Endothelial cell (in vitro differentiated cells): Measurements from ENCODE around the gene LMF1. TPM values are rescaled to one million over a fixed set of nuclear protein-coding genes. Genes with fewer than 3 reads are reported as not detected.
"Not testable (repeated sequence)": the region's sequence is repeated elsewhere in the genome, so short reads cannot be mapped to it uniquely, and the experiment has no call there.

Experiments
- DNase-seq: peaks from one replicate; pipeline ENCODE4 v3.0.0; 2021; ENCODE audit warnings: low spot score
- H3K27ac Mint-ChIP-seq: one replicate; pipeline ENCODE4 v1.8.0; 2021; ENCODE audit warnings: mixed read lengths, inconsistent platforms; ENCODE audit not compliant: unreplicated experiment
- H3K27me3 Mint-ChIP-seq: one replicate; pipeline ENCODE4 v1.8.0; 2021; ENCODE audit warnings: mild to moderate bottlenecking, moderate library complexity, mixed read lengths, inconsistent platforms; ENCODE audit not compliant: unreplicated experiment
- H3K36me3 Mint-ChIP-seq: one replicate; pipeline ENCODE4 v1.8.0; 2021; ENCODE audit warnings: mild to moderate bottlenecking, low read depth, mixed read lengths, inconsistent platforms; ENCODE audit not compliant: unreplicated experiment
- H3K4me1 Mint-ChIP-seq: one replicate; pipeline ENCODE4 v1.8.0; 2021; ENCODE audit warnings: mild to moderate bottlenecking, mixed read lengths, inconsistent platforms; ENCODE audit not compliant: unreplicated experiment
- H3K4me3 Mint-ChIP-seq: one replicate; pipeline ENCODE4 v1.8.0; 2021; ENCODE audit warnings: mild to moderate bottlenecking, mixed read lengths, inconsistent platforms; ENCODE audit not compliant: unreplicated experiment
- H3K9me3 Mint-ChIP-seq: one replicate; pipeline ENCODE4 v1.8.0; 2021; ENCODE audit warnings: mixed read lengths, inconsistent platforms; ENCODE audit not compliant: unreplicated experiment
- CTCF ChIP-seq: fragments of 200-600 bp; sonication (generic); IDR thresholded peaks from one replicate; pipeline ENCODE4 v1.5.0; 2021; ENCODE audit warnings: antibody characterized with exemption; ENCODE audit not compliant: unreplicated experiment
- total RNA-seq: library from RNA; stranded (reverse); fragmentation: NEBNext Ultra II Directional; extraction: Animal tissue kit (Norgen Biotek cat#: 25700); gene quantifications from one replicate; pipeline ENCODE4 v1.2.1, GENCODE V29; 2021; ENCODE audit not compliant: unreplicated experiment

LMF1 gene
- total RNA-seq, 1 donor from 2014 or later, result 21.7 TPM

GRCh38 chr16:889586-889985, 81.2 kb downstream of the LMF1 start:
- Mint-ChIP-seq H3K4me1 (no peaks in the 10 kb centered on the region), H3K9me3 (no peaks in the 10 kb centered on the region), H3K27me3 (peaks cover 7% of the 10 kb centered on the region), H3K36me3 (no peaks in the 10 kb centered on the region), H3K27ac (no peak overlapping the region), H3K4me3 (no peak overlapping the region)
- no peak for DNase-seq
- no peak for TF ChIP-seq CTCF

GRCh38 chr16:888901-889570, 81.7 kb downstream of the LMF1 start:
- Mint-ChIP-seq H3K27ac (no peak overlapping the region), H3K9me3 (no peaks in the 10 kb centered on the region), H3K4me1 (no peaks in the 10 kb centered on the region), H3K4me3 (no peak overlapping the region), H3K36me3 (no peaks in the 10 kb centered on the region), H3K27me3 (peaks cover 7% of the 10 kb centered on the region)
- no peak for DNase-seq
- TF ChIP-seq CTCF, result no peak

- H3K9me3 Mint-ChIP-seq, H3K36me3 Mint-ChIP-seq, H3K4me3 Mint-ChIP-seq, H3K4me1 Mint-ChIP-seq, H3K27ac Mint-ChIP-seq, H3K27me3 Mint-ChIP-seq, DNase-seq: not testable (repeated sequence)
Measured at GRCh38 chr16:888456-888855, 82.3 kb downstream of the LMF1 start.

- Mint-ChIP-seq H3K27ac (no peak overlapping the region), H3K27me3 (peaks cover 3% of the 10 kb centered on the region), H3K4me1 (no peaks in the 10 kb centered on the region), H3K4me3 (no peak overlapping the region), H3K36me3 (no peaks in the 10 kb centered on the region), H3K9me3 (no peaks in the 10 kb centered on the region)
- TF ChIP-seq CTCF, result no peak
- DNase-seq, result no peak
Measured at GRCh38 chr16:887846-888245, 82.9 kb downstream of the LMF1 start.

- peak; percentile 30 for DNase-seq
Measured at GRCh38 chr16:886802-887731, 83.7 kb downstream of the LMF1 start.

More at GRCh38 chr16:886802-887731, 83.7 kb downstream of the LMF1 start:
- no peaks in the 10 kb centered on the region for H3K4me1 Mint-ChIP-seq
- H3K9me3 Mint-ChIP-seq, result no peaks in the 10 kb centered on the region
- peak overlapping the region; percentile 78 for H3K27ac Mint-ChIP-seq
- peak overlapping the region; percentile 86 for H3K4me3 Mint-ChIP-seq
- H3K36me3 Mint-ChIP-seq, result no peaks in the 10 kb centered on the region
- no peak for TF ChIP-seq CTCF
- peaks cover 7% of the 10 kb centered on the region for H3K27me3 Mint-ChIP-seq
